T-helper 2 cell (primary cell): Measurements from ENCODE around the gene SLC15A5.

ENCODE experiments used
- DNase-seq, 5 experiments: peaks; one replicate each; pipeline versions ENCODE4 v3.0.0 to v3.0.0-alpha.2; 2012 to 2022

The SLC15A5 gene

DNA sequence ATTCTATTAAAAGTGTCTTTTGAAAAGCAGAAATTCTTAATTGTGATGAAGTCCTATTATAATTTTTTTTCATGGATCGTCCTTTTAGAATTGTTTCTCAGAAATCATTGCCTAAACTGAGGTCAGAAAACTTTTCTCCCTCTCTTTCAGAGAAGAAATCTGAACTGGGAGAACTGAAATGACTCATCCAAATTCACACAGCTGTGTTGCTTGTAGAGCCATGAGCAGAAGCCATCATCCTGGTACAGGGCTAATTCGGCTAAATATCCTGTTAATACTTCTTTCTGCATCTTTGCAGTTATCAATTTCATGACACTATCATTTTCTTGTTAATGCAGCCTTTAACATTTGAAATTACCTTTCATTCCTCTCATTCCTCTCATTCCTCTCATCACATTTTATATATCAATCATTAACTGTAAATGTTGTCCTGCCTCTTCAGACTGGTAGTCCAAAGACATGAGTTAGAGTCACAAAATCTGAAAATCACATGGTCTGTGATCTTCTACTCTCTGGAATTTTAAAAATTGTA, 15.5 kb downstream of the SLC15A5 start:
- no peak for DNase-seq

DNA sequence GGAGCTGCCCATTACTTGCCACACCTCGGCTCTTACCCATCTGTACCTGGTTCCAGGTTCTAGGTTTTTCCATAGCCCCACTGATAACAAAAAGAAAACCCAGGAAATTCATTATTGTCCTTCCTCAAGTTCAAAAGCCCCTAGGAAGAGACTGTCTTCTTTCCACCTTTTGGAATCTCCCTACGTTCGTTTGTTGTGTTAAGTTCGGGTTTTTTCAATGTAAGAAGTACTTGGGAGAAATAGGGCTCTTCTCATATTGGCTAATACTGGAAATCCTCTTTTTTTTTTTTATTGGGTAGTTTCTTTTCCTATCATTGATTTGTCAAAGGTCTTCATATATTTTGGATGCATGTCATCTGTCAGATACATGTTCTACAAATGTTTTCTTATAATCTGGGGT, 17.3 kb downstream of the SLC15A5 start:
- no peak for DNase-seq

DNA sequence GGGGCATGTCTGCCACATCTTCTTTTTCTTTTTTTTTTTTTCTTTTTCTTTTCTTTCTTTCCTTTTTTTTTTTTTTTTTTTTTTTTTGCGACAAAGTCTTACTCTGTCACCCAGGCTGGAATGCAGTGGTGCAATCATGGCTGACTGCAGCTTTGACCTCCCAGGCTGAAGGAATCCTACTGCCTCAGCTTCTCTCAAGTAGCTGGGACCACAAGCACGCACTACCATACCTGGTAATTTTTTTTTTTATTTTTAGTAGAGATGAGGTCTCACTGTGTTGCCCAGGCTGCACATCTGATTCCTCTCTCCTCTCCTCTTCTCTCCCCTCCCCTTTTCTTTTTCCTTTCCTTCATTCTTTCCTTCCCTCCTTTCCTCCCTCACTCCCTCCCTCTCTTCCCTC, 18.5 kb downstream of the SLC15A5 start:
- no peak for DNase-seq

DNA sequence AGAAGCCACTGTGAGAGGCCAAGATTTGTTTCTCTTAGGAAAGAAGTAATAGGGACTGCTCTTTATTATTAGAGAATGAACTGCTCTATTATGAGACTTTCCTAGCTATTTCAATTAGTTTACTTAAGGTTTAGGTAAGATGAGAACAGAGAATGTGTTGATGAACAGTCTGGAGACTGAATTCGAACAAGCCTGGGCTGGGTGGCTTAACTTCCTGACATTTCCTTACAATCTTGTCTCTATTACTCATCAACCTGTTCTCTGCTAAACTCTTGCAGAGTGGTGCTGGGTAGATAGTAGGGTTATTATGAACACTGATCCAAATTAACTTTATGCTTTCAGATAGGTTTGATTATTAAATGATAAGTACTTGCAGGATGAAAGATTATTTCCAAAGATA, 31.2 kb downstream of the SLC15A5 start:
- DNase-seq = no peak

DNA sequence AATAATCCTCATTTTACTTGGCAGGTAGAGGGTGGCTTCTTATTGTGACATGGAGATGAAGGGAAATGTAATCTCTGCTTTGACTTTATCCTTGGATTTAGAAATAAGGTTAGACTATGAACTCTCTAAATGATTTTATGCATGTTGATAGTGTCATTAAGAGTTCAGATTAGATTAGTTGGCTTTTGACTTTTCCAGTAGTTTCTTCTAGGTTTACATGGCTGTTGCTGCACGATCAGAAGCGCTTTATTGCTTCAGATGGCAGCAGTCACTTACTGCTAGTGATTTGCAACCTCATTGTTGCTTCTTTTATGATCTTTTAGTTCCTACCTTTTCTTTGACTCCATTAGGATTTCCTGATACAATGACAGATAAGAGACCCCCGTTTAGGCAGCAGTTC, 32.3 kb downstream of the SLC15A5 start:
- no peak for DNase-seq

DNA sequence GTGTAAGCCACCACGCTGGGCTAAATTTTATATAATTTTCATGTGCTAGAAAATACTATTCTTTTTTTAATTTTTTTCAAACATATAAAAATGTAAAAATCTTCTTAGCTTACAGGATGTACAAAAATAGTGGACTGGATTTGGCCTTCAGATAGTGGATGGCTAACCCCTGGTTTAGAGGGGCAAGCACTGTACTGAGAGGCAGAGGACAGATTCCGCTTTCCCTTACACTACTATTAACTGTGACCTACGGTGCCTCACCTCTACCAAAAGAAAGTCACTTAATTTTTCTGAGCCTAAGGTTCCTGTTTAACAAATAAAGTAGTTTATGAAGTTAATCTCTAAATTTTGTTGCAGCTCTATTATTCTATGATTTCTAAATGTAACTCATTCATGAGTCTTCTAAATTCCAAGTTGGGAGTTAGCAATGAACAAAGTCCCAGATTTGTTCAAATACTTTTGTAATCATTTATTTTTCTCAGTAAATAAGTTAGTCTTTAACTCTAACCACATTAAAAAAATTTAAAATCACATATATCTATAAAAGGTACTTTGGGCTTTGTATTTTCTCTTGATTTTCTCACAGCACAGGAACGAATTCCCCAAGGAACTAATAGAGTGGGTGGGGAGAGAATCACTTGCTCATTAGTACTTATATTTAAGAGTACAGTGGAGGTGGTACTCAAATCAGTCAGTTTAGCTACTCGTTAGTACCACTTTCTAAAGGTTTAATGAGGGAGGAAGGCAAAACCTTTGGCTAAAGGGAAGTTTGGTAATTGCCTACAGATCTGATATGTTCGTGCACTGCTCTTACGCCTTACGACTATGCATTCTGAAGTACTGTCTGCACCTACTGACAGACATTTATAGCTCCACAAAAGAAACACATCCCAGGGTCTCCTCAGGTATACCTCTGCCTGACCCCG, 33.7 kb downstream of the SLC15A5 start:
- no peak for DNase-seq

DNA sequence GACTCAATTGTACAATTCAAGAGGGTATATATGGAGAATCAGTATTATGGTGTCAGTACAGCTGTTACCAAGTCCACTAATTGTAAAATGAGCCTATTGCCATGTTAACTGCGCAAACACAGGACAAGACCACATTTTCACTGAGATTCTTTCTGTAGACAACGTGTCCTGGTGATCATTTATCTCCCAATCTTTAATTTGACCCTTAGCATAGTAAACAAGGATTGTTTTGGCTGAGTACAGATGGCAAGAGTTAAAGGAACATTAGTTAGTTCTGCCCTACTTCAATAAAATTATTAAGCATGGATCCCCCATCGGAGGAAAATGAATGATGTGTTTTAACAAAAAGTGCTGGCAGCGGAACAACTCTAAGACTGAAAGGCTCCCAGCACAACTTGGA, 36.1 kb downstream of the SLC15A5 start:
- DNase-seq = no peak

DNA sequence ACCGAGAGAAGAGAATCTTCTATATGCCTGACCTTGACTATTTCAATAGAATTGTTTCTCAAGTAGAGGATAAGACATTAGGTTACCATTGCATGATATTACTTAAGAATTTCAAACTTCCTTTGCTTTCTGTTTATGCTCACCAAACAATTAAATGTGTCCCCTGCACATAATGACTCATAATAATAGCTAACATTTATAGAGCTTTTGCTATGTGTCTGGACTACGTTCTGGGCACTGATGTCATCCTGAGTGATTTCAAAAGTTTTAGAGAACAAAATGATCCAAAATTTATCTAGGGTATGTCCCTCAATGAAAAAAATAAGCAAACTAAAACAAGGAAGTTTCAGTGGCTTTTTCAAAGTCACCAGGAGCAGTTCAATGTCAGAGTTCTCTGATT, 38.8 kb downstream of the SLC15A5 start:
- DNase-seq = no peak

DNA sequence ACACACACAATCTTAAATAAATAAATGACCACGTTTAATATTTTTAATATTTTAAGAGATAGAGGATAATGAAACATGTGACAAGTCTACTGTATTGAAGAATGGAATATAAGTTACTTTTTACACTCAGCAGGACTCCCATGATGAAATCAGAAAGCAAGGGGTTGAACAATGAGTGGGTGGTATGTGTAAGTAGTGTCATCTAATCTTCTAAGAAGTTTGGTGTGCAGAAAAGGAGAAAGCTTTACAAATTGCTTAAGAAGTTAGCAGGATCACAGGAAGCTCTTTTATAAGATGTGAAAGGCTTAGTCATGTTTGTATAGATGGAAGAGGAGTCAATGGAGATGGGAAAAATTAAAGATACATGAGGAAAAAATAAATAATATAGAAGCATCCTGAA, 47.8 kb downstream of the SLC15A5 start:
- DNase-seq = no peak

DNA sequence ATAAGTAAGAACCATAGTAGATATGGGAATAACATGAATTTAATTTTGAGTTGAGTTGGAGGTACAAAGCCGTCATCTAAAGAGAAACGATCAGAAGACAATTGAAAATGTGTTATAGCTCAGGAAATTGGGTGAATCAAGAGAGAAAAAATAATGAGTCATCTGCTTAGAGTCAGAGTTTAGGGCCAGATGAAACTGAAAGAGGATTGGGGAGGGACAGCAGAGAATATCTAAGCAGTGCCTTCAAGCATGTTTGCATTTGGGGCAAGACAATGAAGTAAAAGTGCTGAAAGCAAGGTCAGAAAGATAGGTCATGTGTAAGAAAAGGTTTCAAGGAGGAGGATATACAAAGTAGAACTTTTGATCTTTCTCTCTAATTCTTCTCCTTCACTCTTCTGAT, 49.4 kb downstream of the SLC15A5 start:
- DNase-seq = no peak

DNA sequence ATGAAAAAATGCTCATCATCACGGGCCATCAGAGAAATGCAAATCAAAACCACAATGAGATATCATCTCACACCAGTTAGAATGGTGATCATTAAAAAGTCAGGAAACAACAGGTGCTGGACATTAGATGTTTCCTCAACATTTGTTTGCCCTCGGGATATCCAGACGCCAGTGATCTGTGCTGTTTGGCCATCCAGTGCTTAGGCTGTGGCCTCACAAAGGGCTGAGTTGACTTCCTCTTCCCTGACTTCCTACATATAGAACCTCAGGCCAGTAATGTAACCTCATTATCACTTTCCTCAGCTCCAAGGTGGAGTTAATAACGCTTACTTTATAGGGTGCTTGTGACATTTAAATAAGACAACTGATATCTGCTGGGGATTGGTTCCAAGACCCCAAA, 51.8 kb downstream of the SLC15A5 start:
- no peak for DNase-seq

DNA sequence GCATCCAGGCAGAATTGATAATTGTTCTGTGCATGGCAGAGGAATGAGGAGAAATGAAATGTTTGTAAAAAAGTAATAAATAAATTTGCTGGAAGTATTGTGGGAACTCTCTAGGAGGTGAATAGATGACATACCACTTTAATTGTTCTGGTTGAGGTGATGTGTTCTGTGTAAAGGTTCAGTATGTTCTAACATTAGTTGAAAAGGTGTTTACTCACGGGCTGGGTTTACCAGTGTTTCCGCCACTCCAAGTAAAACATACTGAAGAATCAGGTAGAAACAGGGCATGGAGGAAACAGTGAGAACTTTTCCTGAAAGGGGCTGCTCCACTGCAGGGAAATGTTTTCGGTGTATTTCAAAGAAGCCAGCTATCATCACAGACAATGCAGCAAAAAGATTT, 53.3 kb downstream of the SLC15A5 start:
- no peak for DNase-seq

DNA sequence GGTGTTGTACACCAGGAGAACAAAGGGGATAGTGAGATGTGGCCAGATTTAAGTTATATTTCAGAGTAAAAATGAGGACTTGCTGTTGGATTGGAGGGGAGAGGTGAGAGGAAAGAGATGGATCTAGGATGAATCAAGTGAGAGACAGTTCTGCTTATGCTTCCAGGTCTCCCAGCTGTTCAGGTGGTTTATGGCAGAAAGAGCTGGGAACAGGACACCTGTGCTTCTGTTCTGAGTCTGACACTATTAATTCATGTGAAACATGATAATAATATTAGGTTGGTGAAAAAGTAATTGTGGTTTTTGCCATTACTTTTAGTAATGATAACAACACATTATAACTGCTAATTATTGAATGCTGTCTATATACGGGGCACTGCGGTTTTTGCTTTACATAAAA, 55.7 kb downstream of the SLC15A5 start:
- no peak for DNase-seq

DNA sequence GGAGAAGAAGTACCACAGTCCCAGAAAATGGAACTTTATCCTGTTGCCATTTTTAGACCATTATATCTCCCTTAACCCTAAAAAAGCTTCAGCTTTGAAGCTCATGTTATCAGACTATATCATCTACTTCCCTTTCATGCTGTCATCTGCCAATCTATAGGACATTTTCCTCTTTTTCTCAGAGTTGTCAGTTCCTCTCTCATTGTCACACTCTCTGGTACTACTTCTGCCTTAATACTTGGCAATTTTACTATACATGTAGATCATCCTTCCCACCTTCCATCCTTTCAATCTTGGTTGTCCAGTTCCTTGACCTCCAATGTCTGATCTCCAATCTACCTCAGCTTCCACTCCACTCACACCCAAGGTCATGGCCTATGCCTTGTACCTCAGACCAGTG, 57.4 kb downstream of the SLC15A5 start:
- DNase-seq = no peak

DNA sequence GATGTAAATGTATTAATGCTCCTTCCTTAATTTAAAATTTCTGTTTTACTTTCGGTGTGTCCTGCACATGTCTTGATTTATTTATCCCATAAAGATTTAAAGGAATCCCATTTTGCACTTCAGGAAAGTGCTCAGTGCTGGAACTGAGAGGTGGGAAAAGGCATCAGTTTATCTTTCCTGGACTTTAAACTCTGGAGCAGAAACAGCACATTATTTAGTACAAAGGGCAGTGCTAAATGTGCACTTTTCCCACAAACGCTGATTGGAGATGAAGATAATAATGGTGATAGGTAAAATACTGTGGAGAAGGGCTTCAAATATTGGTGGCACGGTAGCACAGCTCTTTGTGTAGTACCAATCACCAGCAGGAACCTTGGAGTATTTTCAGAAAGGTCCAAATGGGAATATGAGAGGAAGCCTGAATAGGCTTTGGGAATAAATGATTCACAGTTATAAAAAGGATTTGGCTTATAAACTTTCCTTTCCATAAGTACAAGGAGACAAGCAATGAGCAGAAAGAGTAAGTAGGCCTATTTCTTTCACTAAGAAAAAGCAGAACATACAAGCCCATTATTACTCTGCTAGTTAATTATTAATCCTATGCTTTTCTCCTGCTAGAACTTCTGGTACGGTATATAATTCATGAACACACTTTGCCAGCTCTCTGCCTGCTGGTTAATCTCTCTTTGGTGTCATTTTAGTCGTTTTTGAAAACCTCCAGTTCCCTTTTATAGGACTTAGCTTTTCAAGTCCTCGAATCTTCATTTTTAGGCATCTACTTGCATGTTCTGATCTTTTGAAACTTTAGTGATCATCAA, 58.3 kb downstream of the SLC15A5 start:
- DNase-seq = no peak

DNA sequence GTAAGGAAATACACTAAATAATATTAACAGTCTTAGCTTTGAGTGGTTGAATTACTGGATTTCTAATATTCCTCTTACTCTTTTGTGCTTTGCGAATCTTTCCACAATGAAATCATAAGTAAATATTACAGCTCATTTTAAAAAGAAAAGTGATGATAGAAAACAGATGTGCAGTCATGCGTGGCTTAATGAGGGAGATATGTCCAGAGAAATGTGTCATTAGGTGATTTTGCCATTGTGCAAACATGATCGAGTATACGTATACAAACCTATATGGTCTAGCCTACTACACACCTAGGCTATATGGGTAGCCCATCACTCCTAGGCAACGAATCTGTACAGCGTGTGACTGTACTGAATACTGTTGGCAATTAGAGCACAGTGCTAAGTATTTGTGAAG, 59.3 kb downstream of the SLC15A5 start:
- DNase-seq = no peak

DNA sequence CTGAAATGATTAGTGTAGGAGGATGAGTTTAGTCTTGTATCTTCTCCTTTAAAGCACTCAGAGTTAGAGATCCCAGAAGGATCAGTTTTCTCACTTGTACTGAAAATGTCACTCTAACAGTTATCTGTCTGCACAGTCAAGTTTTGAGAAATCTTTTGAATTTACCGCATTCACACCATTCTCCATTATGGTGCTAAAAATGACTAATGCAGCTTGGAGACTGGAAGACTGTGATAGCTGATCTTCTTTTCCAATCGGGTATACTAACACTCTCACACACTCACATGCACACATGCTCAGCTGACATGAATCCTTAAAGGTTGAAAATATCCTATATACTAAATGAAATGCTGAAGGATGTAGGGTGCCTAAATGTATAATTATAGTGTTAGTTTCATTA, 65.8 kb downstream of the SLC15A5 start:
- no peak for DNase-seq

DNA sequence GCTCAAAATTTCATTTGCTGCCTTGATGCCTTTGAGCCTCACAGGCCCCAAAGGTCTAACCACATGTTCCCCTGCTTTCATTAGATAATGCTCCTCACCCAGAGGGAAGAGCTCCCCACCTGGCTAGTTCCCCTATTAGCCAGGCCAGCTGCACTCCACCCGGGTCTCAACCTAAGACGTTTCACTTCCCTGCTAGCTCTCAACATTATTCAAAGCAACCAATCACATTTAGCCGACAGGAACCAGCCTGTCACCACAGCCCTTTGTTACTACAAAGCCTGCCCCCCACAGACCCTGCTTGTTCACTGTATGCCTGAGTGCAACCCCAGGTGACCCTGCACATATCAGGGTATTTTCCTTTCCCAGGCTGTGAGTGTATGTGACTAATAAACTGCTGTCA, 78.6 kb downstream of the SLC15A5 start:
- no peak for DNase-seq

DNA sequence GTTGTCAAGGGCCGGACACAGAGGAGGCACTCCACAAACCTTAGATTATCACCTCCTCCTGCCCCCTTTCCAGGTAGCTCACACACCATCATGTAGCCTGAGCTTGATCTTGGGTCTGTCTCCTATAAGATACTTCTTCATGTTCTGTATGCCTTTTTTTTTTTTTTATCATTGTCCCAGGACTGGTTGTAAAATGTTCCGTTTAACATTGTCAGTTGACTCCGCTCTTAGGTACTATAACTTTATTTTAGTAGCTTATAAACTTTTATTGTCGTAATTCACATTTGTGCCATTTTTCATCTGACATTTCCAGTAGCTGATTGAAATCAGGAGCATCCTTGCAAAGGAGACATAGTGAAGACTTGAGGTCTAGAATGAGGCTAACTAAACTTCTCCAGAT, 79.9 kb downstream of the SLC15A5 start:
- DNase-seq = no peak

DNA sequence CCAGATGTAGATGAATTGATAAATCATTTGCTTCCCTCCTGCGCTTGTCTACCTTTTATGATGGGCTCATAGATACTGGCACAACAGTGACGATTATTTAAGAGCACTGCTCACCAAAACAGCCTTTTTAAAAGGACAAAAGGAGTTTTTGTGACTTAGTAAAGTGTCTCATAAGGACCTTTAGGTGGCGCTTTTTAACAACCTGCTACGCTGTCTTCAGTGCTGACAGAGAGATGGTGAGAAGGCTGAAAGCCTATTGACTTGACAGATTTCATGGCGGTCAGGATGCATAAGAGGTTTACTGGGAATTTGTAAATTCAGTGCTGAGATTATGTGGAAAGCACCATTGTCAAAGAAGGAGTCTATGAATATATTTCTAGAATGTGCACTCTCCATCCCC, 87.6 kb downstream of the SLC15A5 start:
- DNase-seq = no peak

DNA sequence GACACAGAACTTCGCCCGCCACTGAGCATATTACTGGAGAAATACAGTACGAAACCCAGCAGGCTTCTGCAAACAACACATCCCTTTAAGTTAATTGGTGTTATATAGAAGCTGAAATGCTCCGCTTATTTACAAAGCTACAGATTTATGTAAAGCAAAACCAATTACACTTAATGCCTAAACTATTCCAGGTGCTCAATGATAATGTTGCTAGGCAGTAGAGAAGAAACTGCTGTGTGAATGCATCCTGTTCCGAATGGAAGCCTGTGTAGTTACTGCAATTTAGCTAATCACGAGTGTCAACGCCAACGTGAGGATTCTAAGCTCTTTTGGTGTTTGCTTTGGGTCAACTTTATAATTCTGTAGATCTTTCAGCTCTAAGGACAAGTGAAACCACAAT, 89.8 kb downstream of the SLC15A5 start:
- no peak for DNase-seq

DNA sequence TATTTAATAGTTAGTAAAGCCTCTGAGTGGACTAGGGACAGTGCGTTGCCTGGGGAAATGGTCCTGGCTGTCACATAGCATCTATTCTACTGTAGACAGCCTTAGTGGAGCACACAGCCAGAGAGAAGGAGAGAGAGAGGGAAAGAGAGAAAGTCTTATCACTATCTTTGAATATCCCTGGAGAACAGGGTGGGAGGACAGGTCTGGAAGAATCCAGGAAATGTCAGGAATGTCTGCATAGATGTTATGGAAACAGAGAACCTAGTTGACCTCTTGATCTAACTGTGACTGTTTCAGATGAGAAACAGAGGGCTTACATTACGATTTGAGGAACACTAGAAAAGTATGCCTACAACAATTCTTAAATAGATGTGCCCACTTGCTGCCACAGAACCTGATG, 92.8 kb downstream of the SLC15A5 start:
- DNase-seq = no peak

DNA sequence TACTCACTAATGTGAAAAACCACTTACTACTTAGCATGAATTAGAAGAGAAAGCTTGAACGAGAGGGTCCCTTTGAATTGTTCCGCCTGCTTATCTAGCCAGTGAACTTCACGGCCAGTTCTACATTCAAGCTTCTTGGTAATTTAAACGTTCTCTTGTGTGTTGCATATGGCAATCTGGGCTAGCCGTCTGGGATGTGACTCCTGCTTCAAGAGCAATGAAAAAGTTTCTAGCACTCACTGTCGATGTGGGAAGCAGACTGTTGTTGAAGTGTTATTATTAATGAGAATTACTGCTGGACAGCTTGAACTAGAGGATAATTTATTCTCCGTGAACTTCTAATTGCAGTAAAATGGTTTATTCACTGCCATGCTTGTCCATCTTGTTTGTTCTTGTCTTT, 93.9 kb downstream of the SLC15A5 start:
- DNase-seq = no peak

DNA sequence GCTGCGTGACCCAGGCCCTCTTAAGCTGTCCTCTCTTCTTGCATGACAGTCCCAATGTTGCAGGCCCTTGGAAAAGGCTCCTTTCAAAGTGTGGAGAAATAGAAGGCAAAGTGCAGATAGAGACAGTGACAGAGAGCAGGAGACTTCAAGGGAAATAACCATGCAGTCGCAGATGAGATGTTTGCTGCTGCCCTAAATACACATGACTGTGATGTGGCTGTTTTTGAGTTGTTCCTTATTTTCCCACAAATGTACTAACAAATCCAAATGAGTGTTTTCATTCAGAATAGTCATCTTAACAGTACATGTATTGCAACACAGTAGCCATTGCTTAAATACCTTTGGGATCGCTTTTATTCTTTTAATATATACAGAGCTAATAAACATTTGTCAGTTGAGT, 101.6 kb downstream of the SLC15A5 start:
- DNase-seq = no peak
